PC-3 (cell line): ENCODE data around the gene CDK1. TPM values are rescaled to one million over a fixed set of nuclear protein-coding genes. Genes with fewer than 3 reads are reported as not detected.

Experiments
- ATAC-seq: fragments of 200-7000 bp; cut with Tn5 transposase; 2 replicates; pipeline ENCODE4 v1.9.1; 2020; ENCODE audit warnings: mild to moderate bottlenecking, moderate library complexity
- BruUV-seq: library from RNA; stranded (reverse); fragments of 400-500 nt; replicated peaks from 2 replicates; lab custom pipeline; 2021; lab: Mats Ljungman, UMichigan
- CTCF ChIA-PET: fragments of 300-600 bp; sonication (Branson Sonifier 250); formaldehyde crosslinking; loops from one replicate; lab custom pipeline; 2022; ENCODE audit warnings: antibody characterized with exemption; lab: Charles Lee
- POLR2A ChIA-PET: fragments of 300-600 bp; sonication (Branson Sonifier 250); formaldehyde crosslinking; loops from one replicate; lab custom pipeline; 2022; ENCODE audit warnings: antibody characterized with exemption; ENCODE audit not compliant: unreplicated experiment; lab: Charles Lee
- DNase-seq: peaks from one replicate; pipeline ENCODE4 v3.0.0-alpha.2; 2015
- H2AFZ ChIP-seq: fragments of 300-600 bp; sonication (generic); 2 replicates; pipeline ENCODE4 v1.6.0; 2016; ENCODE audit warnings: antibody characterized with exemption, low read length
- H3F3A ChIP-seq: fragments of 300-600 bp; sonication (generic); one replicate; pipeline ENCODE4 v1.6.0; 2017; ENCODE audit warnings: antibody characterized with exemption, low read length, control low read depth, mild to moderate bottlenecking; ENCODE audit not compliant: unreplicated experiment
- H3K27ac ChIP-seq: fragments of 300-600 bp; sonication (generic); 2 replicates; pipeline ENCODE4 v1.5.1; 2016; ENCODE audit warnings: mild to moderate bottlenecking, low read length
- H3K27me3 ChIP-seq: fragments of 300-600 bp; sonication (generic); 2 replicates; pipeline ENCODE4 v1.6.1; 2016; ENCODE audit warnings: low read length, mixed read lengths
- H3K36me3 ChIP-seq: fragments of 300-600 bp; sonication (generic); 2 replicates; pipeline ENCODE4 v1.6.1; 2016; ENCODE audit warnings: low read depth, mixed run types, low read length, mixed read lengths
- H3K4me1 ChIP-seq: fragments of 300-600 bp; sonication (generic); 2 replicates; pipeline ENCODE4 v1.5.1; 2016; ENCODE audit warnings: low read length; ENCODE audit not compliant: insufficient read depth
- H3K4me2 ChIP-seq: fragments of 300-600 bp; sonication (generic); 2 replicates; pipeline ENCODE4 v1.6.0; 2016; ENCODE audit warnings: low read length
- H3K4me3 ChIP-seq: fragments of 300-600 bp; sonication (generic); 2 replicates; pipeline ENCODE4 v1.5.1; 2016; ENCODE audit warnings: mild to moderate bottlenecking, low read length, mixed read lengths
- H3K79me2 ChIP-seq: fragments of 300-600 bp; sonication (generic); 2 replicates; pipeline ENCODE4 v1.6.1; 2017; ENCODE audit warnings: low read length, mixed read lengths
- H3K9ac ChIP-seq: fragments of 300-600 bp; sonication (generic); 2 replicates; pipeline ENCODE4 v1.6.0; 2016; ENCODE audit warnings: mild to moderate bottlenecking, low read length
- H3K9me2 ChIP-seq: fragments of 300-600 bp; sonication (generic); replicated peaks from 2 replicates; pipeline ENCODE4 v1.6.1; 2016; ENCODE audit warnings: mixed run types, low read length, mixed read lengths
- H3K9me3 ChIP-seq: fragments of 300-600 bp; sonication (generic); 2 replicates; pipeline ENCODE4 v1.6.1; 2016; ENCODE audit warnings: low read length, mixed read lengths
- H4K20me1 ChIP-seq: fragments of 300-600 bp; sonication (generic); 2 replicates; pipeline ENCODE4 v1.6.1; 2016; ENCODE audit warnings: low read length, mixed read lengths
- CTCF ChIP-seq: fragments of 300-600 bp; sonication (generic); conservative IDR thresholded peaks from 2 replicates; pipeline ENCODE4 v1.5.1; 2017; ENCODE audit warnings: antibody characterized with exemption, low read depth, mild to moderate bottlenecking, low read length
- EZH2 ChIP-seq: fragments of 300-600 bp; sonication (generic); IDR thresholded peaks from one replicate; pipeline ENCODE4 v1.6.1; 2017; ENCODE audit warnings: antibody characterized with exemption, mild to moderate bottlenecking, low read length; ENCODE audit not compliant: unreplicated experiment
- EZH2phosphoT487 ChIP-seq: fragments of 300-600 bp; sonication (generic); IDR thresholded peaks from 2 replicates; pipeline ENCODE4 v1.6.1; 2018; ENCODE audit warnings: mild to moderate bottlenecking, antibody characterized with exemption, low read length, borderline replicate concordance
- intact Hi-C: fragments of 100-400 bp; cut with micrococcal nuclease; formaldehyde crosslinking; loops from 2 replicates; pipeline ENCODE4 v1.9.0; 2023
- total RNA-seq: library from RNA; depleted of rRNA; stranded (reverse); fragments of >200 nt; gene quantifications from 2 replicates; pipeline ENCODE4 v1.2.3, GENCODE V29; 2014

CDK1 gene
- total RNA-seq, 1 experiment from 2014 or later = 202 TPM

DNA sequence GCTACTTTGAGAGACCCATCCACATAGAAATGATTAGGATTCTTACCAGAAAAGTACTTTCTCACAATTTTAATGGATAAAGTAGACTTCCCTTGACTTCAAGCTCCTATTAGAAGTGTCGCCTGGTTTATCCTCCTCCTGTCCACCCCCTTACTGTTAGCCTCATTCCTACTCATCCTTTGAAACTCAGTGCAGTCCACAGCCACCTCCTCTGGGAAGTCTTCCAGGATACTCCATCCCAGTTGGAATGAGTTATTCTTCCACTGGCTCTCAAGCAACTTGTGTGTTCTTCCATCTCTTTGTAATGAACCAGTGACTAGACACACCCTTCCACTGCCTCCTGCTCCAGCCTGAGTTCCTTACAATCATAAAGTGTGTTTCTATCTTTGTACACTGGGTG is 25.1 kb upstream of the CDK1 start:
- no peak overlapping the region for H2AFZ ChIP-seq
- no peaks in the 10 kb centered on the region for H3K79me2 ChIP-seq
- ATAC-seq = no peak
- no peaks in the 10 kb centered on the region for H3K9me3 ChIP-seq
- no peaks in the 10 kb centered on the region for H3K36me3 ChIP-seq
- TF ChIP-seq EZH2phosphoT487 = no peak
- no peak for TF ChIP-seq EZH2
- TF ChIP-seq CTCF = no peak
- H3K27ac ChIP-seq = no peak overlapping the region
- no TSS peak for BruUV-seq
- no peak overlapping the region for H3K4me3 ChIP-seq
- H3K9me2 ChIP-seq = no peaks in the 10 kb centered on the region
- POLR2A ChIA-PET = no interaction called here
- CTCF ChIA-PET = no interaction called here
- no peak overlapping the region for H3K9ac ChIP-seq
- no peaks in the 10 kb centered on the region for H4K20me1 ChIP-seq
- no peaks in the 10 kb centered on the region for H3K27me3 ChIP-seq
- no peak overlapping the region for H3K4me2 ChIP-seq
- no peak for DNase-seq
- peaks cover 8% of the 10 kb centered on the region; the same call in 1 of the 2 replicates for H3K4me1 ChIP-seq
- no peaks in the 10 kb centered on the region for H3F3A ChIP-seq
- intact Hi-C loops = no loop called here

DNA sequence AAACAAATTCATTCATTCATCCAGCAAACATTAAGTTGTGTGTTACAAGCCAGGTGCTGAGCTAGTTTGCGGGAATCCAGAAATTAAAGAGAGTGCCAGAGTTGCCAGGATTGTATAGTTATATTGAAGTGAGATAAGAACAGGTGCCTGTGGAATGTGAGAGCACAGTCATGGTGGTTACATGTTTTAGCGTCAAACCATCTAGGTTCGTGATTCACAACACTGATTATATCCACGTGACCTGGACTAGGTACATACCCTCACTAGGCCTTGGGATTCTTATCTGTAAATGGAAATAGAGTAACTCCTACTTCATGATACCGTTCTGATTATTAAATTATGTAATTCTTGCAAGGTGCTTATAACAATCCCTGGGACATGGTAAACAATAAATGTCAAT is 24.5 kb upstream of the CDK1 start:
- H3K4me1 ChIP-seq = peaks cover 8% of the 10 kb centered on the region; the same call in 1 of the 2 replicates
- no peak for ATAC-seq
- no peak overlapping the region for H3K9ac ChIP-seq
- no peak overlapping the region for H3K4me2 ChIP-seq
- H3K36me3 ChIP-seq = no peaks in the 10 kb centered on the region
- H3K79me2 ChIP-seq = no peaks in the 10 kb centered on the region
- H4K20me1 ChIP-seq = no peaks in the 10 kb centered on the region
- no TSS peak for BruUV-seq
- no peaks in the 10 kb centered on the region for H3K27me3 ChIP-seq
- no peaks in the 10 kb centered on the region for H3K9me3 ChIP-seq
- H3K9me2 ChIP-seq = no peaks in the 10 kb centered on the region
- no peak overlapping the region for H2AFZ ChIP-seq
- intact Hi-C loops = no loop called here
- DNase-seq = no peak
- H3K27ac ChIP-seq = no peak overlapping the region
- ChIA-PET POLR2A (no interaction called here), CTCF (no interaction called here)
- no peak for TF ChIP-seq EZH2
- no peak for TF ChIP-seq CTCF
- TF ChIP-seq EZH2phosphoT487 = no peak
- H3F3A ChIP-seq = no peaks in the 10 kb centered on the region
- no peak overlapping the region for H3K4me3 ChIP-seq

DNA sequence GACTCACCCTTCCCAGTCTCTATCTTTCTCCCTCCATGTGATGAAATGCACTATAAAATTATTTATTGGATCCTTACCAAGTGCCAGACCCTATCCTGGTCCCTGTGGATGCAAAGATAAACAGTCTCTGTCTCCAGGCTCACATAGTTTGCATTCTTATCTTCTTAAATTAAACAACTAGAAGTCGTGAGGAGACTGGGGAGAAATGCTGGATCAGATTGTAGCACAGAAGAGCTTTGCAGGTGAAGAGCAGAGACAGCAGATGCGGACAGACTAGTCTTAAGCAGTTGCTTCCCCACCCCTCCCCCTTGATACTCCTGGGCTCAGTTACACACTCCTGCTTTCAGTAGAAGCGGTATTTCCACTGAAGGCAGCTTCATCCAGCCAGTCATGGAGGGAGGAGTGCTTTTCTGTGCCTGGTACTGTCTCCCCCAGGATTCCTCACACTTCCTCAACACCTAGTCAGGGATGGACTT is 20.8 kb upstream of the CDK1 start:
- Histone ChIP-seq H4K20me1 (no peaks in the 10 kb centered on the region), H3K9me2 (no peaks in the 10 kb centered on the region), H3F3A (no peaks in the 10 kb centered on the region), H3K36me3 (no peaks in the 10 kb centered on the region), H3K9ac (no peak overlapping the region), H3K4me3 (no peak overlapping the region), H3K9me3 (no peaks in the 10 kb centered on the region), H3K79me2 (no peaks in the 10 kb centered on the region), H3K27me3 (no peaks in the 10 kb centered on the region), H3K27ac (no peak overlapping the region), H3K4me1 (peaks cover 8% of the 10 kb centered on the region; the same call in 1 of the 2 replicates), H2AFZ (peak overlapping the region; percentile 31), H3K4me2 (peak overlapping the region; percentile 17)
- intact Hi-C loops = loop anchor here (2.0 kb wide), 1 partner anchor 19 kb away; no protein-coding TSS in a partner anchor
- ChIA-PET POLR2A (no interaction called here), CTCF (interaction anchor here (0.5 kb wide), 1 partner anchor 107 kb away, joined by 6 read pairs; no protein-coding TSS in a partner anchor)
- peak; percentile 37 for ATAC-seq
- peak; percentile 40 for DNase-seq
- BruUV-seq = no TSS peak
- TF ChIP-seq EZH2phosphoT487 = no peak
- no peak for TF ChIP-seq CTCF
- no peak for TF ChIP-seq EZH2
